GDM1 (cell line): Measurements from ENCODE around the gene TBL1XR1.
A peak's percentile ranks its signal among the peaks of the same experiment; 100 is the strongest.

ENCODE experiments used
- DNase-seq: peaks from one replicate; lab custom pipeline; 2025; lab: John Stamatoyannopoulos, UW

The TBL1XR1 gene

DNA sequence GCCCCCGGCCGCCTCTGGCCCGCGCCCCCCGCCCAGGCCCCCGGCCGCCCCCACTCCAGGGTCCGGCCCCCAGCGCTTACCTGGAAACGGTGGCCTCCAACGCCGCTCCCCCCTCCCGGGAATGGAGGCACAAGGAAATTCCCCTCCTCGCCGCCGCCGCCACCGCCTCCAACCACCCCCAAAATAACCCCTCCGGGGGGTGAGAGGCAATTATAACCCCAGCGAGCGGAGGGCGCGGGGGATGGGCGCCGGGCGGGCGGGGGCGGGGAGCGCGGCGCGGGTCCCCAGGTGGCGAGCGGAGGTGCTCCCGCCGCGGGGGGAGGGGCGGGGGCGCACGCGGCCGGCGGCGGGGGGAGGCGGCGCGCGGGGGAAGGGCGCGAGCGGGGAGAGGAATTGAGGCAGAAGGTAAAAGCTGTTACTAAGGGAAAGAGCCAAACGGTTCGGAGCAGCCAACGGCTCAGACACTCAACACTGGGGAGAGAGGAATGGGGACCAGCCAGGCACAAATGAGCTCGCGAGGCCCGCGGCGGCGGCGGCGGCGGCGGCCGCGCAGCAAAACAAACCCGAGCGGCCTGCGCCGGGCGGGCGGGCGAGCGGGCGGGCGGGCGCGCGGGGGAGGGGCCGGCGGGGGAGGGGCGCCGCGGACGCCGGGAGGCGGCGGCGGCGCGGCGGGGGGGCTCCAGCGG is at the start of gene TBL1XR1:
TBL1XR1 (minus strand) TSS at position 442 of the 686 bp plus-strand sequence. CDS start 132,505 bp downstream, outside the sequence.
- peak; percentile 89 for DNase-seq

DNA sequence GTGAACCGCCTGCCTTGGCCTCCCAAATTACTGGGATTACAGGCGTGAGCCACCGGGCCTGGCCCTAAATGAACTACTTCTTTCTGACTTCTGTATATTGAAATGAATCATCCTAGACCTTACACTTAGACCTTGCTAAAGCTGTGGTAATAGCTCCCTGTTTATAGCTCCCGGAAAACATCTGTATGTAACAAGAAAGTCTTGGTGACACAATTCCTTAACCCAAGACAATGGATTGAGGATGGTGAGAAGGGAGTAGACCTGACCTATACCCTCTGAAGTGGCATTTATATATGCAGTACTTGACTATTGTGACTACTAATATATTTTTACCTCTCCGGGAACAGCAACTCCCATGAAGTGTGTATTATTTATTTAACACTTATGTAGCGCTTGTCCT is 48.0 kb upstream of the TBL1XR1 start:
- no peak for DNase-seq

DNA sequence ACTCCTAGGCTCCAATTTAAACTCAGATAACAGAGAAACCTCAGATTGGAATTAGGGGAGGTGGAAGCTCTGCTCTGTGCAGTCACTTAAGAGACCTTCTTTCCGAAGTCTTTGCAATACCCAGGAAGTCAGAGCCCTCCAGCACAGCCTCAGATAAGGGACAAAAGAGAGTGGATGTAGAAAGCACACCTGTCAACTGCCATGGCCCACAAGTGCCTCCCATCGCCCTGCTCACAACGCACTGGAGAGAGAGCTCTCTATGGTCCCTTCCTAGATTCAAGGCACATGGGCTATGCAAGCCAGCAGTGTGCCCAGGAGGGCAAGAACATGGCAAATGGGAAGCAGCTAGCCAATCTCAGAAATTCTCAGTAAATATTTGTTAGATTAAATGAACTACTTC is 47.3 kb upstream of the TBL1XR1 start:
- DNase-seq, result no peak

DNA sequence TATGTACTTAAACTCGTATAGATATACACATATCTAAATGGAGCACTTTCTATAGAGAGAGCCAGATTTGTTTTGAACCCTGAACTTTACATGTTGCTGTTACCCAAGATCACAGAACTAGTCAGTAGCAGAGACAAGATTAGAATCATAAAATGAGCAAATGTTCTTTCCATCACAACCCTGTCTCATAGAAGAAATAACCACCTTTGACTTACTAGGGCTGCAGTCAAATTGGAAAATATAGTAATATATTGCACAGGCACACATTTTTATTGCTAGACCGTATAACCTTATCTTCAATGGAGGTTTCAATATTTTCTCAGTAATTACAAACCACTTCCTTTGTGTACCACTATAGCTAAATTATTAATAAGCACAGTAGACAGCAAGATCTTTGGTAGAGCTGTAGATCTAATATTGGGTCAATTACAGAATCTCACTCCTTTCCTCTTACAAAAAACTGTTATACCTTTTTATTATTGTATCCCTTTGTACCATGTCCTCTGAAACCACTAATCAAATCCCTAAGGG is 41.5 kb upstream of the TBL1XR1 start:
- DNase-seq, result no peak

DNA sequence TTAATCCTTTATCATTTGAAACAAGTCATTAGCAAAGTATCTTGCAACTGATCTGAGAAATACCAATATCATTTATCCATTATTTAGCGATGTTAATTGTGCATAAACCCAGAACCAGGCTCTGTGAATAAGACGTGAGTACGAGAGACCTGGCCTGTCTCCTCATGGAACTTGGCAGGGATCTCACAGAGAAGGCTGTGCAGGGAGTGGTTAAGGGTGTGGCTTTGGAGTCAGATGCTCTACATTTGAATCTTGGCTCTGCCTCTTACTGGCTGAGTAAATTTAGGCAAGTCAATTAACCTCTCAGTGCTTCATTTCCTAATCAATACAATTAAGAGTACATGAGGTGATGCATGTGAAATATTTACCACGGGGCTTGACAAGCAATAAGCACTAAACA is 39.9 kb upstream of the TBL1XR1 start:
- DNase-seq, result no peak

DNA sequence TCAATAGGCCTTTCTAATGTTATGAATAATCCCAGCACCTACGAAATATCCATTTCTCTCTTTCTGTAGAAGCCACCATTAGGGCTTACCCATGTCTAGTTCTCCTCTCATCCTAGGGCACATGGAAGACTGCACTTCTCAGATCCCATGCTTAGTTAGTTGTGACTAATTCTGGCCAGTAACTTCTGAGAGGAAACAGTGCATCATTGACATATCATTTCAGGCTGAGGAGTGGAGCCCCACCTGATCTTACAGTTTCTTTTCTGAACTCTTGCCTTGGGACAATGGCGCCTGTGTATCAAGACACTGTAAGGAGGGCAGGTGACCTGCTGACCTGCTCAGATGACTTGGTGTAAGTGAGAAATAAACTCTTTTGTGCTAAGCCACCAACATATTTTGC is 39.4 kb upstream of the TBL1XR1 start:
- no peak for DNase-seq

DNA sequence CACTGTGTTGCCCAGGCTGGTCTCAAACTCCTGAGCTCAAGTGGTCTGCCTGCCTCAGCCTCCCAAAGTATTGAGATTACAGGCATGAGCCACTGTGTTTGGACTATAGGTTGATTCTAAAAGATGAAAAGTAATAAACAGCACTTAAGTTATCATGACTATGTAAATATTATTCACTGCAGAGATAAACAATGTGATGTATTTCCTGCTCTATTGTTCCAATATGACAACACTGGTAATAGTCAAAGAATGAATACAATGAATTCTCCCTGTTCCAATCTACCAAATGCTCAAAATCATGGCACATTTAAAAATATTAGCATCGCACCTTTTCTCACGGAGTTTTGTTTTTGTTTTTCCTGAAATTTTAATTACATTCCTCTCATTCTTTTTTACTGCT is 36.8 kb upstream of the TBL1XR1 start:
- DNase-seq, result no peak

DNA sequence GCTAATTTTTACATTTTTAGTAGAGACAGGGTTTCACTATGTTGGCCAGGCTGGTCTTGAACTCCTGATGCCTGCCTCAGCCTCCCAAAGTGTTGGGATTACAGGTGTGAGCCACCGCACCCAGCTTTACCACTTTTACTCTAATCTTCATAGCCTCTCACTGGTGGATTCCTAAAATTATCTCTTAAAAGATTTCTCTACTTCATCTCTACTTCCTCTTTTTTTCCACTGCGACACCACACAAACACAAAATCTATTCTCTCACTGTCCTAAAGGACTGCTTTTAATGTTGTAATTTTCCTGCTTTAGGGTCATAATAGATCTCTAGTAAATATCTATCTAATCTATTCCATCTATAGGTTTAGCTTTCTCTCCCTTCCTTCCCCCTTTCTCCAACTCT is 34.0 kb upstream of the TBL1XR1 start:
- no peak for DNase-seq

DNA sequence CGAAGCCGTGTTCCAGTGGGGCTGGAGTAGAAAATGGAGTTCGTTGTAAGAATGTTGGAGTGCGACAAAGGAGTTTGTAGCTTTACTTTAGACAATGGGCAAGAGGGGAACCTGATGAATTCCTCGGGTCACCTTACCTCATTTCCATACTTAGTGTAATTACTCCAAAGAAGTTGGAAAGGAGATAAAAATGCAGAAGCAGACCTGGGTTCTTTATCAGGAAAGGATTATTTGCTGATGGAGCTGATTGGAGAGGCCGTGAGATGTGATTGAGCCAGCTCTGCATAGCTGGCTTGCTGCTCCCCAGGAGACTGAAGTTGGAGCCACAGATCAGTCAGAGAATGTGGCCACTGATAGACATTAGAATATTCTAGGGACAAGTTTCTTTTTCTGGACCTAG is 33.4 kb upstream of the TBL1XR1 start:
- no peak for DNase-seq

DNA sequence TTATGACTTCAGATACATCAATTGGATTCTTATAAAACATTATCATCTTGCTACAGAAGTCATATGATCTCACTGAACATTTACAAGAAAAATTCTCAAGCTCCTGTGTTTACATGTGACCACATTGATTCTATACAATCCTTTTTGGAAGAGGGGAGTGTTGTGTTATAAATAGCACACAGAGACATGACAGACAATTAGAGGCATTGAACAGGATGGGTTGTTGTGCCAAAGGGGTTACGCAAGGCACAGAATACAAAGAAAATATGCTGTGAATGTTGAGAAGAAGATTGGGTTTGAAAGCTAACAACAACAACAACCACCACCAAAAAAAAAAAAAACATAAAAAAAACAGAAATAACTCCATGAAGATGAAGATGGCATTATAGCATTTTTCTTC is 32.5 kb upstream of the TBL1XR1 start:
- DNase-seq, result no peak

DNA sequence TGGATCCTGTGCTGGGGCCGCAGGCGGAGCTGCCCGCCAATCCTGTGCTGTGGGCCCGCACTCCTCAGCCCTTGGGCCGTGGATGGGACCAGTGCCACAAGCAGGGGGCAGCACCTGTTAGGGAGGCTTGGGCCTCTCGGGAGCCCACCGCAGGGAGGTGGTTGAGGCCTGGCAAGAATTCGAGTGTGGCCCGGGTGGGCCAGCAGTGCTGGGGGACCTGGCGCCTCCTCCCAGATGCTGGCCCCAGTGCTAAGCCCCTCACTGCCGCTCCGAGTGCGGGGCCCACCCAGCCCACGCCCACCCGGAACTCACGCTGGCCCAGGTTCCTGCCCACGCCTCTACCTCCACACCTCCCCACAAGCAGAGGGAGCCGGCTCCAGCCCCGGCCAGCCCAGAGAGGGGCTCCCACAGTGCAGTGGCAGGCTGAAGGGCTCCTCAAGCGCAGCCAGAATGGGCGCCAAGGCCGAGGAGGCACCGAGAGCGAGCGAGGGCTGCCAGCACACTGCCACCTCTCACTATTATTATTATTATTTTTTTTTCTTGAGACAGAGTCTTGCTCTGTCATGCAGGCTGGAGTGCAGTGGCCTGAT is 31.4 kb upstream of the TBL1XR1 start:
- no peak for DNase-seq

DNA sequence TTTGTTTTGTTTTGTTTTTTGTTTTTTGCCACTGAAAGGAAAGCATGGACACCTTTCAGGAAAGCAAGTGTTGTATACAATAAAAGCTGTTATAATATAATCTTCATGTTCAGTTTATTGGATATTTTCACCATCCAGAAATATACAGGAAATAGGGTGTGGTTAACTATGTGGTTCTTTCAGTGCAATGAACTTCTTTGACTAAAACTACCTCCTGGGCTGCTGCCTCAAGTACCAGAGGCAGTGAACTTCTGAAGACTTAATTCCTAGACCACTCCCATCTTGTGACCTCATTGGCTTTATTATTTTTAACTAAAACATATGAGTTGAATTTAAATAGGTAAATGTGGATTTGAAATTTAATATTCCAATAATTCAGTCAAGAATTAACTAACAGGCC is 27.1 kb upstream of the TBL1XR1 start:
- no peak for DNase-seq

DNA sequence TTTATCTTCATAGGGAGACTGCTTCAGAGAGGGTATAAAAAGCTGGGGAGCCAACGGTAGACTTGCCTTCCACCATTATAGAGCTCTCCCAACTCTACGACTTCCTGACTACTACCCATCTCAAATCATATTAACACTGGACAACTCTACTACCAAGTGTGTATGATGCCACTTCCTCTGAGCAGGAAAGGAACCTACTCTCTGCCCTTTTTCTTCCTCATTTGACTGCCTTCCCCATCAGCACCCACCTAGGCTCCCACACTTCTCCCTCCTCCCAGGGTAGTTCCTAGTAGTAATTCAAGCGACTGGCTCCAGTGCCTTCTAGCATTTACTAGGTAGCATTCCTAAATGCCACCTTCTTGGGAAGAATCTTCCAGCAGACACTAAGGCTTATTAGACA is 24.5 kb upstream of the TBL1XR1 start:
- no peak for DNase-seq

DNA sequence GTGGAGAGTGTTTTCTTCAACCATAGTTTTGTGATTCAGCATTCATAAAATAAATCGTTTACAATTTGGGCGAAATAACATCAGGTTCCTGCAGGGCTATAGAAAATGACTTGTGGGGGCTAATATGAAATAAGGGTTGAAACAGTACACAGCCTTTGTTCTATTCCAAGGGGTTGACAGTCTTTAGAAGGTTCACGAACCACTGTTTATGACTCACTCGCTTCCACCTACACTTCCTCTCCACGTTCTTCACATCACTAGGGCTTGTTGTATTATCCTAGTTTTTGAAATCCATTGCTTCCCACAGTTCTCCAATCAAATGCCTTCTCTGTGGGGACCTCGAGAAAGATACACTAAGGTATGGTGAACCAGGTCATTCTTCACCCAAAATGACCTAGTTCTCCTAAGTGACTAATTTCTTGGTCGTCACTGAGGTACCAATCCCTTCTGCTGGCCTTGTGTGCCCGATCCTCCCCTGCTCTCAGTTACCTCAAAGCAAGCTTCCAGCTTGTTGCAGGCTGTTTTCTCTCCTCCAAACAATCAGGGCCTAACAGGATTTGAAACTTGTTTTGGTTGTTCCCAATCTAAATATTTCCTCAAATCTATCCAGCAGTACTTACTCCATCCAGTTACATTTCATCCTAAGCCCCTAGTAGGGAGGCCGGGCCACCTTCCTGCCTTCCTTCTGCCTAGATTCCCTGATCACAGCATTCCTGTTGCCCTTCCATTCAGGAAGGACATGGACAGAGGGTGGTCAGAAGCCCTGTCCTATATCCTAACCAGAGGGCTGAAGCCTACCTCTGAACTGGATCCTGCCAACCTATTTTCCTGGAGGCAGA is 23.1 kb upstream of the TBL1XR1 start:
- no peak for DNase-seq

DNA sequence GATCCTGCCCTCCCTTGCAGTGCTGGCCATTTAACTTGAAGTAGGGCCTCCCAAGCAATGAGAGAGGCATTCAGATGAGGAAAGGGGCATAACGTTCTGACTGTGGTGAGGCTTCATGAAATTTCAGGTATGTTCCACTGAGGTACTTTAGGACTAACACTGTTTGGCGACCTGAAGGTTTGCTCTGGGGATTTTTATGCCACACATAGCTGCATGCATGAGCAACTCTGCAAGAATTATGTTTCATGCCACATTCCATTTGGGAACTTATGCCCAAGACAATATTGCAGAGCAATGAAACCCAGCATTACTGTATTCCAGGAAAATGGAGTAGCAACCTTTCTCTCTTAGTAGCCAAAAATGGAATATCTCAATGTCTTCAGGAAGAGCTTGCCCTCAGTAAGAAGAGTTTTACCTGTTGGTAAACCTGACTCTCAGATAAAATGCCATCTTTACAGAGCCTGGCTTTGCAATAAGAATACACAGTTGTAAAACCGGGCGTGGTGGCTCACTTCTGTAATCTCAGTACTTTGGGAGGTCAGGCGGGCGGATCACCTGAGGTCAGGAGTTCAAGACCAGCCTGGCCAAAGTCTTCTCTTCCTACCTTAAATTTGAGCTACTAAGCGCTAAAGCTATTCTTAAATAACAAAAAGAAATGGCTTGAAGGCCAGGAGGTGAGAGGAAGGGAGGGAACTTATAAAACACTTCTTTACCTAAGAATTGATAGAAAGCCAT is 16.7 kb upstream of the TBL1XR1 start:
- no peak for DNase-seq

DNA sequence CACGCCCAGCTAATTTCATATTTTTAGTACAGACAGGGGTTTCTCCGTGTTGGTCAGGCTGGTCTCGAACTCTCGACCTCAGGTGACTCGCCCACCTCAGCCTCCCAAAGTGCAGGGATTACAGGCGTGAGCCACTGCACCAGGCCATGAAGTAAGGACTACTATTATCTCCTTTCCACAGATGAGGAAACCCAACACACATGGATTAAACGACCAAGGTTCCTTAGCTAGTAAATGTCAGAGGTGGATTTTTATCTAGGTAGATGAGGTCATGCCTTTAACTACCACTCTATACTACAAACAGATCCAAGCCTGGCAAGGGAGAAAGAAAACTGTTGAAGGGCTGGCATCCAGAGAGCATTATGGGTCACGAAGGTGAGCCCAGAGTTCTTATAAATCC is 15.5 kb upstream of the TBL1XR1 start:
- no peak for DNase-seq

DNA sequence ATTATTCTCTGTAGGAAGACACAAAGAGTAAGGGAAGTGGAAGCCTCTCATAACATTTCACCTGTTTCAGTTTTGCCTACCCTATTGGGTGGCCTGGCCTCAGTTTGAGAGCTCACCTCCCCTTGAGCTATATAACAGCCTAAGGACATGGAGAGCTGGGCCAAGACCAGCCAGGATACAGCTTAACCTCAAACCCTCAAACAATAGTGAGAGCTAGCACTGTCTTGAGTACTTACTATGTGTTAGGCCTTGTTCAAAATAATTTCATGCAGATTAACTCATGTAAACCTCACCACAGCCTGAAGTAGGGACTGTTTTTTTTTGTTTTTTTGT is 15.0 kb upstream of the TBL1XR1 start:
- no peak for DNase-seq

DNA sequence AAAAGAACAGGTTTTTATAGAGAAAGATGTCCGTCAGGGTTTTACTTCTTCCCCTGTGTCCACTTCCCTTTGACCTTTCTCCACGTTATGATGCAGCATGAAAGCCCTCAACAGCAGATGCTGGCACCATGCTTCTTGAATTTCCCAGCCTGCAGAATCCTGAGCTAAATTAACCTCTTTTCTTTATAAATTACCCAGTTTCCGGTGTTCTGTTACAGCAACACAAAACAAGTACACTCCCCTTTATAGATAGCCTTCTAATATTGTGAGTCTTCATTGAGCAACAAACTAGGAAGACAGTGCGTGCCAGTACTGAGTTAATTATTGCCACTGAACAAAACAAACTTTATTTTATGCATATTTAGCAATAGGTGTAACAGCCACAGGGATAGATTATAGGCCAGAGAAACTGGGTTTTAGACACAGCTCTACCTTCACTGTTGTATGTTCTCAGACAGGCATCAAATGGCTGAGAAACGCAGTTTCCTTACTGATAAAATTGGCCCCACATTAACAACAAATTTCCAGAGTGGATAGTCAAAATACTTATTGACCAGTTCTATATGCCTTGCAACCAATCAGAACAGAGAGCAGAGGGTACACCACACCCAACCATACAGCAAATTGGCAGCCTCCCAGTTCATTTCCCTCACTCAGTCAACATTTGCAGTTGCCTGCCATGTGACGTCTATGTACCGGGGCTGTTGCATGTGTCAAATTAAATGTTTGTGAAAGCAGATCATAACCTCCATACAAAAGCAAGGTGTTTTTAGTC is 14.4 kb upstream of the TBL1XR1 start:
- no peak for DNase-seq

DNA sequence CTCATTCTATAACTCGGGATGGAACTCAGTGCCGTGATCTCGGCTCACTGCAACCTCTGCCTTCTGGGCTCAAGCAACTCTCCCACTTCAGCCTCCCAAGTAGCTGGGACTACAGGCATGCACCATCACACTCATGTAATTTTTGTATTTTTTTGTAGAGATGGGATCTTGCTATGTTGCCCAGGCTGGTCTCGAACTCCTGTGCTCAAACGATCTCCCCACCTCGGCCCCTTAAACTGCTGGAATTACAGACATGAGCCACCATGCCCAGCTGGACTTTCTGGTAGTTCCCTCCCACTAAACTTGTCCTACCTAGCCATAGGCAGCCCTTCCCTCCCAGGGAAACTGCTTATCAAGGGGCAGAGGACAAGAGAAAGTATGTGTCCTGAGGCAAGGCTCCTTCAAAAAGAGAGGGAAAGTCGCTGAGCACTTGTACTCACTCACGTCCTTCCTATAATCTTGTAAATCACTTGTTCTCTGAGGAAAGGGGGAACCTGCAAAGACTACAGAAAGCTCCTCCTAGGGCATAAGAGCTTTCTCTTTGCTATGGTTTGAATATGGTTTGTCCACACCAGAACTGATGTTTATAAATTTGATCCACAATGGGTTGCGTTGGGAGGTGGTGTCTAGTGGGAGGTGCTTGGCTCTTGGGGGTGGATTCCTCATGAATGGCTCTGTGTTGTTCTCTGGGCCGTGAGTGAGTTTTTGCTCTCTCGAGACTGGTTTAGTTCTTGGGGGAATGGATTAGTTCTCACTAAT is 13.6 kb upstream of the TBL1XR1 start:
- no peak for DNase-seq

DNA sequence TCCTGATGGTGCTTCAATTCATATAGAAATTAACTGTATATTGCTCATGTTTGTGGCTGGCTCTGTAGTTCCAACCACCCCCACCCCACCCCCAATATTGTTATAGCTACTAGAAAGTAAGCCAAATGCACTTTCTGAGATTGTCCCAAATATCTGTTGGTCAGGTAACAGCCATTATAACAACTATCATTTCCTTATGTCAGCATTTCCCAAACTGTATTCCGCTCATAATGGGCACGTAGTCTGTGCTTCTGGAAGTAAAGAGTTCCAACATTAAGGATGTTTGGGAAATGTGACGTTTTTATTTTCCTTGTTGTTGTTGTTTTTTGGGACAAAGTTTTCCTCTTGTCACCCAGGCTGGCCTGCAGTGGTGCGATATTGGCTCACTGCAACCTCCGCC is 12.2 kb upstream of the TBL1XR1 start:
- DNase-seq, result no peak

DNA sequence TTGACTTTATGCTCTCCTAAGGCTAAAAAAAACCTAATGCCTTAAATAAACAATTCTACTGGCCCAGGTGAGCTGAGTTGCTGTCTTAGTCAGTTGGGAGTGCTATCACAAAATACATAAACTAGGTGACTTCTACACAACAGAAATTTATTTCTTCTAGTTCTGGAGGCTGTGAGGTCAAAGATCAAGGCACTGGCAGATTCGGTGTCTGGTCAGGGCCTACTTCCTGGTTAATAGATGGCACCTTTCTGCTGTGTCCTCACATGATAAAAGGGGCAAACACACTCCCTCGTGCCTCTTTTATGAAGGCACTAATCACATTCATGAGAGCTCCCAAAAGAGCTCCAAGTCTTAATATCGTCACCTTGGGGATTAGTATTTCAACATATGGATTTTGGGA is 11.5 kb upstream of the TBL1XR1 start:
- no peak for DNase-seq
